ENCODE data around the gene WDR90.
"Not testable (repeated sequence)": the region's sequence is repeated elsewhere in the genome, so short reads cannot be mapped to it uniquely, and the experiment has no call there.

Gene WDR90

DNA sequence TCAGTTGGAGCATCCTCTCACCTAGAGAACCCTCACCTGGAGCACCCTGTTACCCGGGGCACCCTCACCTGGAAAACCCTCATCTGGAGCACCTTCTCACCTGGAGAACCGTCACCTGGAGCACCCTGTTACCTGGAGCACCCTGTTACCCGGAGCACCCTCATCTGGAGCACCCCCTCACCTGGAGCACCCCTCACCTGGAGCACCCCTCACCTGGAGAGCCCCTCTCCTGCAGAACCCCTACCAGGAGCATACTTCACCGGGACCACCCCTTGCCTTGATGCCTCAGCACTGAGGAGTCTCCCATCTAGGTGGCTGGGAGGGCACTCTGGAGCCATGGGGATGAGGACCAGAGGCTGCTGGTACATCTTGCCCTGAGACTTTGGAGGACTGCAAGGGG is 59.8 kb downstream of the WDR90 start:
- TF ChIP-seq, protein P1, sequence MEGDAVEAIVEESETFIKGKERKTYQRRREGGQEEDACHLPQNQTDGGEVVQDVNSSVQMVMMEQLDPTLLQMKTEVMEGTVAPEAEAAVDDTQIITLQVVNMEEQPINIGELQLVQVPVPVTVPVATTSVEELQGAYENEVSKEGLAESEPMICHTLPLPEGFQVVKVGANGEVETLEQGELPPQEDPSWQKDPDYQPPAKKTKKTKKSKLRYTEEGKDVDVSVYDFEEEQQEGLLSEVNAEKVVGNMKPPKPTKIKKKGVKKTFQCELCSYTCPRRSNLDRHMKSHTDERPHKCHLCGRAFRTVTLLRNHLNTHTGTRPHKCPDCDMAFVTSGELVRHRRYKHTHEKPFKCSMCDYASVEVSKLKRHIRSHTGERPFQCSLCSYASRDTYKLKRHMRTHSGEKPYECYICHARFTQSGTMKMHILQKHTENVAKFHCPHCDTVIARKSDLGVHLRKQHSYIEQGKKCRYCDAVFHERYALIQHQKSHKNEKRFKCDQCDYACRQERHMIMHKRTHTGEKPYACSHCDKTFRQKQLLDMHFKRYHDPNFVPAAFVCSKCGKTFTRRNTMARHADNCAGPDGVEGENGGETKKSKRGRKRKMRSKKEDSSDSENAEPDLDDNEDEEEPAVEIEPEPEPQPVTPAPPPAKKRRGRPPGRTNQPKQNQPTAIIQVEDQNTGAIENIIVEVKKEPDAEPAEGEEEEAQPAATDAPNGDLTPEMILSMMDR (IDR thresholded peaks at IDR 0.05): no peak
- DNase-seq (ENCODE audit: low spot score): no peak
- no peak overlapping the region for H3K4me3 ChIP-seq
- no peak overlapping the region for H3K27ac ChIP-seq

DNA sequence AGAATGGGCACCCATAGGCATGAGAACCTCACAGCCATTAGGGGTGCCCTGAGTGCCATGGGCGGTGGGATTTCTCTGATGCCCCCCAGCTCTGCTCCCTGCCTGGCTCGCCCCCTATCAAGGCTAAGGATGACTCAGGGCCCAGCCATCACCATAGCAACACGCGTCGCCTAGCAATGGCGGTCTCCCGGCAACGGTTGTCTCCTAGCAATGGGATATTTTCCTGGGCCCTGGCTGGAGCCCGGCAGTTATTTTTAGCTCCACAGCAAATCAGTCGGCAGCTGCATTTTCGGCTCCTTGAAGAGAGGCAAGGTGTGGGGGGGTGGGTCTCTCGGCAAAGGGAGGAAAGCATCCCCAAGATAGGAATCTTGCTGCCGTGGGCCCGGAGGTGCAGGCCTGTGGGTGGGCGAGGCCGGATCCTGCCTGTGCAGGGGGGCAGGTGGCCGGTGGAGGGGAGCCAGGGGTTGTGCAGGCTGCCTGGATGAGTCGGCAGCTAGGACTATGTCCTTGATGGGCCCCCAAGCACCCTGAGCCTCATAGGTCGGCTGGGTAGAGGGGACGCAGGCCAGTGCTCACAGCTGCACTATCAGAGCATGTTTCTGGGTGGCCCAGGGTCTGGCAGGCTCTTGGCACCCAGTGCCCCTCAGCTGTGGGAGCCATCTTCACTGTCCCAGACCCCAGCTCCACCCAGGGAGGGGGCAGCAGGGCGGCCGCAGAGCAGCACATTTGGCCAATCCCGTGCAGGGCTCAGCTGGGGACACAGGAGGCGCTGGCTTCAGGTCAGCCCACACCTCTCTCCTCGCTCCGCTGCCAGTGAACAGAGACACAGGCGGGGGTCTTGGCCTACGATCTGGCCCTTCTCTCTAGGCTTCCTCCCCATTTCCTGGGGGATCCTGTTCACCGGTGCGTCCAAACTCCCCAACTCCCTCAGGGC is 60.7 kb downstream of the WDR90 start:
- H3K27ac ChIP-seq: no peak overlapping the region
- H3K4me3 ChIP-seq: no peak overlapping the region
- DNase-seq (ENCODE audit: low spot score): no peak
- TF ChIP-seq, protein P1 (IDR thresholded peaks at IDR 0.05): no peak

DNA sequence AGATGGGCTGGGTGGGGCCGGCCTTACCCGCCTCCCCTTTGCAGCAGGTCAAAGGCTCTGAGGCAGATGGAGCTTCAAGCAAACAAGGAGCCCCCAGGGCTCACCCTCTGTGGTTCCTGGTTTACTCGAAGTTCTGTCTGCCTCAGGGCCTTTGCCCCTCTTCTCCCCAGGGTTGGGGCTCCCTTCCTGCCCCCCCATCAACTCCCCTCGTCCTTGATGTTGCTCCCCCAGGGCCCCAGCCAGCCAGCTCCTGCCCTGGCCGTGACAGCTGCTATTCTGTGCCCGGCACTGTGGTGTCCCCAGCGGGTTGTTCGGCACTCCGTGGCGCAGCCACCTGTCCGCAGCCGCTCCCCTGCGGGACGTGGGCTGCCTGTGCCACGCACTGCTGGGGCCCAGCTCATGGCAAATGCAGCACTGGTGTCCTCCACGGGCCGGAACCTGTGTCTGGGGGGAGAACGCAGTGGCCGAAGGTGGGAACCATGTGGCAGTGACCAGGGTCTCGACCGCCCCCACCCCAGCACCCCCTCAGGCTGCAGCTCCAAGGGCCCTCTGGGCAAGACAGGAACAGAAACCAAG is 61.4 kb downstream of the WDR90 start:
- Histone ChIP-seq H3K4me3 (no peak overlapping the region), H3K27ac (no peak overlapping the region)
- TF ChIP-seq, protein P1 (IDR thresholded peaks at IDR 0.05): no peak
- no peak for DNase-seq (ENCODE audit: low spot score)

DNA sequence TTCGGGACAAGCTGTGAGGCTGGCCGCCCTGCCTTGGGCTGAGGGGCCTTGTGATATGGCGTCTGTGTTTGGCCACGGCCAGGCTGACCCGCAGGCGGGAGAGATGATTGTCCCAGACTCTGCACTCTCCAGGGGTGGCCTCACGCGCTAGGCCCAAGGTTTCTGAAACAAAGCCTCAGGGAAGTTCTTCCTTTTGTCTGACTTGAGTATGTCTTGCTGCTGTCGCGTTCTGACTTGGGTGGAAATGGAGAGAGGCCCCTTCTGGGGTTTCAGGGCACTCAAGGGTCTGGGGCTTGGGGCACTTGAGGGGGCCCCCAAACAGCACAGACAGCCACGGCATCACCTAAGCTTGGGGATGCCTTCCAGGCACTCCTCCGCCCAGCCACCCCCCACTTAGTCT is 61.9 kb downstream of the WDR90 start:
- TF ChIP-seq, protein P1 (IDR thresholded peaks at IDR 0.05): no peak
- Histone ChIP-seq H3K4me3 (no peak overlapping the region), H3K27ac (no peak overlapping the region)
- no peak for DNase-seq (ENCODE audit: low spot score)

DNA sequence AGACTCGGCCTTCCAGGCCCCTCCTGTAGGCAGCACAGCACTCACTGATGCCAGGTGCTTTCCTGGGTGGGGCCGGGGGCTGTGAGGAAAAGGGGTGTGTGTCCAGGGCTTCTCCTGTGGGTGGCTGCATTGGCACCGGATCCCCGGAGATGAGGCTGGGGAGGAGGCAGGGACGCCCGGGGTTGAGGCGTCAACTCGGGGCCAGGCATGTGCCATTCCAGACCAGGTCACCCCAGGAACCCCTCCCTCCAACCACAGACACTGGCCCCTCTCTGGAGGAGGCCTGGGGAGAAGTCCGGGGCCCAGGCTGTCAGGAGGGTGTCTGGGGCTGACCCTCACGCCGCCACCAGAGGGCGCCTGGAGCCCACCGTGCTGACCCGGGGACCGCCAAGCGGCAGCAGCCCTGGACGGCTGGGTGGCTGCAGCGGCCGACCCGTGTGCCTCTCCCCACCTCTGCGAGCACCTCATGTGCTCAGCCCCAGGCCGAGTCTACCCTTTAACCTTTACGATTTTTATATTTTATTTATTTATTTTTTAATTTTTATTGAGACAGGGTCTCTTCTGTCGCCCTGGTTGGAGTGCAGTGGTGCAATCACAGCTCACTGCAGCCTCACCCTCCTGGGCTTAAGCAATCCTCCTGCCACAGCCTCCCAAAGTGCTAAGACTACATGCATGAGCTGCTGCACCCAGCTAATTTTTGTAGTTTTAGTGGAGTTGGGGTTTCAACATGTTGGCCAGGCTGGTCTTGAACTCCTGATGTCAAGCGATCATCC is 62.6 kb downstream of the WDR90 start:
- Histone ChIP-seq H3K27ac (no peak overlapping the region), H3K4me3 (no peak overlapping the region)
- no peak for DNase-seq (ENCODE audit: low spot score)
- TF ChIP-seq, protein P1 (IDR thresholded peaks at IDR 0.05): peak; percentile 86

DNA sequence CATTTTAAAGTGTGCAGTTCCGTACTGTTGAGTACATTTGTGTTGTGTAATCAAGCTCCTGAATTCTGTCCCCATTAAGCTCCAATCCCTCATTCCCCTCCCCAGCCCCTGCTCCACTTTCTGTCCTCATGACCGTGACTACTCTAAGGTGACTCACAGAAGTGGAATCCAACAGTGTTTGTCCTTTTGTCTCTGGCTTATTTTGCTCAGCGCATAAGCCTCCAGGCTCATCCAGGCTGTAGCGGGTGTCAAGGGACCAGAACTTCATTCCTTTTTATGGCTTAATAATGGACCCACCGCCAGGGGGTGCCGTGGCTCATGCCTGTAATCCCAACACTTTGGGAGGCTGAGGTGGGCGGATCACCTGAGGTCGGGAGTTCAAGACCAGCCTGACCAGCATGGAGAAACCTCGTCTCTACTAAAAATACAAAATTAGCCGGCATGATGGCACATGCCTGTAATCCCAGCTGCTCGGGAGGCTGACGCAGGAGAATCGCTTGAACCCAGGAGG is 63.6 kb downstream of the WDR90 start:
- not testable (repeated sequence) for H3K4me3 ChIP-seq; H3K27ac ChIP-seq; DNase-seq (ENCODE audit: low spot score)

DNA sequence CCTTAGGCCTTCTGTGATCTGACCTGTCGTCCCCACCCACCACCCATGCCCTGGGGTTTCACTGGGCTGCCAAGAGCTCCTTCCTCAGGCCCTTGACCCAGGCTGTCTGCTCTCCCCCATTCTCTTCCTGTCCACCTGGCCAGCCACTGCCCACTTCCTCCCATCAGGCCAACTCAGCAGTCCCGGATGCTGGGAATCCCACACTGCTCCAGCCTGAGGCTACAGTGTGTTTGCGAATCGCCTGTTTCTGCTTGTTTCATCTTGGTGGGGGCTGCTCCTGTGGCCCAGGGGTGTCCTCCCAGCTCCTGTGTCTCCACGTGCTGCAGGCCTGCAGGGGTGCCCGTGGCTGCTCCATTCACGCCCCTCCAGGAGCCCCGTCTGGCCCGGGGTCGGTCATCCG is 64.9 kb downstream of the WDR90 start:
- Histone ChIP-seq H3K27ac (no peak overlapping the region), H3K4me3 (peak overlapping the region; percentile 85)
- TF ChIP-seq, protein P1 (IDR thresholded peaks at IDR 0.05): no peak
- DNase-seq (ENCODE audit: low spot score): no peak

Data from coronary artery (tissue), 2 donors.